NB4 (cell line): ENCODE results near the gene CABLES1.
"Not testable (repeated sequence)": the region's sequence is repeated elsewhere in the genome, so short reads cannot be mapped to it uniquely, and the experiment has no call there.

Source experiments
- DNase-seq: peaks from one replicate; pipeline ENCODE4 v3.0.0; 2010; ENCODE audit warnings: low read depth
- H3K4me3 ChIP-seq: one replicate; pipeline ENCODE4 v1.5.1; 2011; ENCODE audit warnings: mild to moderate bottlenecking, low read depth, low read length, moderate library complexity
- CTCF ChIP-seq: IDR thresholded peaks from one replicate; pipeline ENCODE4 v1.5.1; 2012; ENCODE audit warnings: low read depth, low read length
- MAX ChIP-seq: IDR thresholded peaks from 2 replicates; pipeline ENCODE4 v1.6.1; 2011; ENCODE audit warnings: low read depth, low read length
- MYC ChIP-seq: IDR thresholded peaks from 2 replicates; pipeline ENCODE4 v1.6.1; 2011; ENCODE audit warnings: low read depth, low read length
- POLR2A ChIP-seq: IDR thresholded peaks from 2 replicates; pipeline ENCODE4 v1.6.1; 2011; ENCODE audit warnings: mild to moderate bottlenecking; ENCODE audit not compliant: insufficient read length; ENCODE audit errors: extremely low read depth

The CABLES1 gene

GRCh38 chr18:23154823-23155500, 19.7 kb downstream of the CABLES1 start:
- H3K4me3 ChIP-seq, result no peak overlapping the region
- TF ChIP-seq MYC, result no peak
- no peak for TF ChIP-seq MAX
- no peak for TF ChIP-seq CTCF
- no peak for TF ChIP-seq POLR2A
- no peak for DNase-seq

- no peak overlapping the region for H3K4me3 ChIP-seq
- DNase-seq, result no peak
- TF ChIP-seq MAX, result no peak
- TF ChIP-seq POLR2A, result no peak
- no peak for TF ChIP-seq MYC
- no peak for TF ChIP-seq CTCF
These were observed 20.3 kb downstream of the CABLES1 start for GRCh38 chr18:23155537-23155936.

- no peak for DNase-seq
- TF ChIP-seq POLR2A, result no peak
- no peak for TF ChIP-seq MYC
- no peak for TF ChIP-seq MAX
- no peak for TF ChIP-seq CTCF
- H3K4me3 ChIP-seq, result no peak overlapping the region
These were observed 20.8 kb downstream of the CABLES1 start for GRCh38 chr18:23156134-23156533.

- H3K4me3 ChIP-seq, result no peak overlapping the region
- no peak for DNase-seq
- TF ChIP-seq MYC (no peak), MAX (no peak), CTCF (no peak), POLR2A (no peak)
These were observed 22.8 kb downstream of the CABLES1 start for GRCh38 chr18:23158058-23158457.

- not testable (repeated sequence) for DNase-seq, H3K4me3 ChIP-seq
These were observed 23.6 kb downstream of the CABLES1 start for GRCh38 chr18:23158884-23159283.

GRCh38 chr18:23159344-23159743, 24.1 kb downstream of the CABLES1 start:
- no peak for DNase-seq
- TF ChIP-seq CTCF (no peak), MAX (no peak)
- no peak overlapping the region for H3K4me3 ChIP-seq

- no peak for DNase-seq
- no peak for TF ChIP-seq CTCF
- no peak for TF ChIP-seq POLR2A
- TF ChIP-seq MAX, result no peak
- no peak for TF ChIP-seq MYC
- H3K4me3 ChIP-seq, result no peak overlapping the region
These were observed 27.2 kb downstream of the CABLES1 start for GRCh38 chr18:23162473-23162872.
